H9 (cell line): Measurements from ENCODE around the gene SLC35B3. TPM values are rescaled to one million over a fixed set of nuclear protein-coding genes. Genes with fewer than 3 reads are reported as not detected.

Experiments used
- DNase-seq: peaks from one replicate; pipeline ENCODE4 v3.0.0-alpha.2; 2017
- H2AFZ ChIP-seq: one replicate; pipeline ENCODE4 v1.6.1; 2013; ENCODE audit warnings: mild to moderate bottlenecking, low read length, control low read depth, moderate library complexity
- H2AK5ac ChIP-seq: 2 replicates; pipeline ENCODE4 v1.6.1; 2013; ENCODE audit warnings: low read length, control low read depth, mixed read lengths; ENCODE audit not compliant: insufficient read length
- H2BK120ac ChIP-seq: one replicate; pipeline ENCODE4 v1.6.1; 2013; ENCODE audit warnings: low read depth, mild to moderate bottlenecking, low read length, control low read depth, inconsistent platforms; ENCODE audit not compliant: poor library complexity, severe bottlenecking
- H2BK12ac ChIP-seq: 2 replicates; pipeline ENCODE4 v1.6.1; 2013; ENCODE audit warnings: low read length, control low read depth, mixed read lengths, low read depth; ENCODE audit not compliant: insufficient read length
- H2BK15ac ChIP-seq: 2 replicates; pipeline ENCODE4 v1.6.1; 2013; ENCODE audit warnings: low read depth, low read length, control low read depth
- H2BK20ac ChIP-seq: one replicate; pipeline ENCODE4 v1.6.1; 2013; ENCODE audit warnings: low read depth, mild to moderate bottlenecking, low read length, control low read depth, inconsistent platforms; ENCODE audit not compliant: poor library complexity, severe bottlenecking
- H2BK5ac ChIP-seq: 2 replicates; pipeline ENCODE4 v1.6.1; 2013; ENCODE audit warnings: low read length, control low read depth, mixed read lengths; ENCODE audit not compliant: insufficient read length
- H3K14ac ChIP-seq: 2 replicates; pipeline ENCODE4 v1.6.1; 2013; ENCODE audit warnings: low read length, control low read depth; ENCODE audit not compliant: insufficient read depth
- H3K18ac ChIP-seq: 2 replicates; pipeline ENCODE4 v1.6.1; 2013; ENCODE audit warnings: low read depth, mild to moderate bottlenecking, mixed read lengths, low read length, control low read depth; ENCODE audit not compliant: insufficient read length
- H3K23ac ChIP-seq: 2 replicates; pipeline ENCODE4 v1.6.1; 2013; ENCODE audit warnings: low read length, control low read depth, mixed read lengths, low read depth; ENCODE audit not compliant: insufficient read length
- H3K23me2 ChIP-seq: 2 replicates; pipeline ENCODE4 v1.6.1; 2013; ENCODE audit warnings: low read depth, mild to moderate bottlenecking, mixed read lengths, low read length, control low read depth; ENCODE audit not compliant: insufficient read length, poor library complexity, severe bottlenecking
- H3K27ac ChIP-seq: 2 replicates; pipeline ENCODE4 v1.5.1; 2013; ENCODE audit warnings: low read length, control low read depth, mixed read lengths, low read depth; ENCODE audit not compliant: insufficient read length
- H3K27me3 ChIP-seq: 2 replicates; pipeline ENCODE4 v1.6.1; 2013; ENCODE audit warnings: low read length, control low read depth, inconsistent platforms; ENCODE audit not compliant: insufficient read depth
- H3K4ac ChIP-seq: 2 replicates; pipeline ENCODE4 v1.6.1; 2013; ENCODE audit warnings: low read depth, mild to moderate bottlenecking, control low read depth, inconsistent platforms, low read length, moderate library complexity
- H3K4me1 ChIP-seq: 2 replicates; pipeline ENCODE4 v1.6.1; 2013; ENCODE audit warnings: low read length, control low read depth, inconsistent platforms; ENCODE audit not compliant: insufficient read depth
- H3K4me2 ChIP-seq: 2 replicates; pipeline ENCODE4 v1.6.1; 2013; ENCODE audit warnings: low read length, control low read depth, mixed read lengths; ENCODE audit not compliant: insufficient read length, insufficient read depth
- H3K56ac ChIP-seq: 2 replicates; pipeline ENCODE4 v1.6.1; 2013; ENCODE audit warnings: low read depth, mild to moderate bottlenecking, mixed read lengths, low read length, control low read depth; ENCODE audit not compliant: insufficient read length
- H3K79me1 ChIP-seq: 2 replicates; pipeline ENCODE4 v1.6.1; 2013; ENCODE audit warnings: low read depth, mild to moderate bottlenecking, moderate library complexity, low read length, control low read depth, inconsistent platforms; ENCODE audit not compliant: insufficient read depth, poor library complexity, severe bottlenecking
- H3K79me2 ChIP-seq: 2 replicates; pipeline ENCODE4 v1.6.1; 2013; ENCODE audit warnings: low read length, control low read depth, inconsistent platforms; ENCODE audit not compliant: insufficient read depth
- H3K9ac ChIP-seq: 2 replicates; pipeline ENCODE4 v1.6.1; 2013; ENCODE audit warnings: low read length, control low read depth, mixed read lengths; ENCODE audit not compliant: insufficient read length; ENCODE audit errors: extremely low read depth
- H3K9me3 ChIP-seq: one replicate; pipeline ENCODE4 v1.6.1; 2013; ENCODE audit warnings: low read depth, low read length, inconsistent platforms; ENCODE audit not compliant: control insufficient read depth
- H3T11ph ChIP-seq: one replicate; pipeline ENCODE4 v1.6.1; 2013; ENCODE audit warnings: mild to moderate bottlenecking, low read length, control low read depth, inconsistent platforms
- H4K20me1 ChIP-seq: one replicate; pipeline ENCODE4 v1.6.1; 2013; ENCODE audit not compliant: control insufficient read depth, insufficient read length, insufficient read depth
- H4K5ac ChIP-seq: 2 replicates; pipeline ENCODE4 v1.6.1; 2013; ENCODE audit warnings: low read depth, mild to moderate bottlenecking, mixed read lengths, low read length, control low read depth; ENCODE audit not compliant: insufficient read length
- H4K8ac ChIP-seq: replicated peaks from 2 replicates; pipeline ENCODE4 v1.6.1; 2013; ENCODE audit warnings: low read length, control low read depth, mixed read lengths, low read depth; ENCODE audit not compliant: insufficient read length
- H4K91ac ChIP-seq: 2 replicates; pipeline ENCODE4 v1.6.1; 2013; ENCODE audit warnings: low read depth, mild to moderate bottlenecking, moderate library complexity, mixed read lengths, low read length, control low read depth; ENCODE audit not compliant: insufficient read length
- H3K27ac Mint-ChIP-seq, 3 experiments: 2 replicates in 2 of 3; 3 replicates in 1 of 3; pipeline ENCODE4 v1.8.0; 2020 to 2021; ENCODE audit warnings: mixed read lengths in 3 of 3, mild to moderate bottlenecking in 1 of 3, moderate library complexity in 1 of 3
- H3K27me3 Mint-ChIP-seq: 2 replicates; pipeline ENCODE4 v1.8.0; 2021; ENCODE audit warnings: low read depth, mild to moderate bottlenecking, moderate library complexity, mixed read lengths
- H3K36me3 Mint-ChIP-seq, 3 experiments: 2 replicates in 2 of 3; 3 replicates in 1 of 3; pipeline ENCODE4 v1.8.0; 2020 to 2021; ENCODE audit warnings: low read depth in 3 of 3, mixed read lengths in 3 of 3; ENCODE audit not compliant: insufficient read depth in 1 of 3
- H3K4me1 Mint-ChIP-seq, 2 experiments: 2 replicates each; pipeline ENCODE4 v1.8.0; 2020; ENCODE audit warnings: mixed read lengths in 2 of 2
- H3K4me3 Mint-ChIP-seq, 2 experiments: 2 replicates in 1 of 2; 3 replicates in 1 of 2; pipeline ENCODE4 v1.8.0; 2020 to 2021; ENCODE audit warnings: mild to moderate bottlenecking in 2 of 2, mixed read lengths in 2 of 2, moderate library complexity in 1 of 2
- H3K9me3 Mint-ChIP-seq, 2 experiments: 2 replicates in 1 of 2; 3 replicates in 1 of 2; pipeline ENCODE4 v1.8.0; 2020; ENCODE audit warnings: mild to moderate bottlenecking in 2 of 2, mixed read lengths in 2 of 2, moderate library complexity in 1 of 2
- WGBS: extraction: QIAGEN DNeasy Blood & Tissue Kit; methylation state at CpG from one replicate; pipeline ENCODE4 v1.1.7; 2013; ENCODE audit warnings: missing lambda C conversion rate, low lambda C conversion rate, mixed read lengths; ENCODE audit not compliant: insufficient read length; ENCODE audit errors: extremely low coverage; 5-methylcytosine and 5-hydroxymethylcytosine counted together
- total RNA-seq: library from RNA; stranded (reverse); gene quantifications from 2 replicates; pipeline ENCODE4 v1.2.1, GENCODE V29; 2021
- TF ChIP-seq, protein P1 (sequence below): fragments of 200-600 bp; sonication (generic); conservative IDR thresholded peaks from 3 replicates; pipeline ENCODE4 v1.8.0; 2021; ENCODE audit warnings: antibody characterized with exemption, mild to moderate bottlenecking

The SLC35B3 gene
- total RNA-seq, 1 experiment from 2014 or later, result 8.4 TPM

DNA sequence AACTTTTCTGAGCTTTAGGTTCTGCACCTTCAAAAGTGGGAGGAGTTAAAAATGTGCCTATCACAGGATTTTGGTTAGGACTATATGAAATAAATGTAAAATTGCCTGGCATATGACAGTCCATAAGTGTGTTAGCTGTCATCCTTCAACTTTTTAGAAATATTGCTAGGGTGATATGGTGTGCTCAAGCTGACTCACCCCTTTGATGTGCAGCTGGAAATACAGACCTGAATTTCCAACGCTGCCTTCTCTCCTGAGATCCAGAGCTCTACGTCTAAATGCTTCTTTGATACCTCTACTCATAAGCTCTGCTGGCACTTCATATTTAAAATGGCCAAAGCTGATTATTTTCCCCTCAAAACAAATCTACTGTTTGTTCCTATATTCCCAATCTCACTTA is 2.7 kb downstream of the SLC35B3 start:
- Histone ChIP-seq H2BK5ac (no peak overlapping the region), H3K4me1 (no peaks in the 10 kb centered on the region), H3K18ac (no peak overlapping the region), H4K5ac (no peak overlapping the region), H4K91ac (no peak overlapping the region), H3K27ac (no peak overlapping the region), H2AFZ (no peak overlapping the region), H3K27me3 (no peaks in the 10 kb centered on the region), H2BK120ac (no peak overlapping the region), H2BK12ac (no peak overlapping the region), H3K9ac (no peak overlapping the region), H4K8ac (no peak overlapping the region), H2AK5ac (no peak overlapping the region), H4K20me1 (no peaks in the 10 kb centered on the region), H2BK15ac (no peak overlapping the region), H3K4me2 (no peak overlapping the region), H3T11ph (no peak overlapping the region), H3K4ac (no peak overlapping the region), H3K23me2 (peaks cover 5% of the 10 kb centered on the region), H3K56ac (no peak overlapping the region), H3K79me1 (no peaks in the 10 kb centered on the region), H2BK20ac (no peak overlapping the region), H3K23ac (no peak overlapping the region), H3K14ac (no peak overlapping the region), H3K9me3 (no peaks in the 10 kb centered on the region), H3K79me2 (peaks cover 2% of the 10 kb centered on the region; the same call in 1 of the 2 replicates)
- WGBS, result no CpG with 5 or more reads among the region's 2 CpGs
- Mint-ChIP-seq H3K9me3 (no peaks in the 10 kb centered on the region), H3K4me1 (peaks cover 17 to 21% of the 10 kb centered on the region in 2 experiments), H3K36me3 (peaks cover 3 to 15% (median 11%) of the 10 kb centered on the region in 3 experiments; a peak in 5 of 7 replicates), H3K27me3 (no peaks in the 10 kb centered on the region; the same call in 1 of the 2 replicates), H3K27ac (no peak overlapping the region), H3K4me3 (no peak overlapping the region)
- no peak for DNase-seq
- TF ChIP-seq, protein P1, sequence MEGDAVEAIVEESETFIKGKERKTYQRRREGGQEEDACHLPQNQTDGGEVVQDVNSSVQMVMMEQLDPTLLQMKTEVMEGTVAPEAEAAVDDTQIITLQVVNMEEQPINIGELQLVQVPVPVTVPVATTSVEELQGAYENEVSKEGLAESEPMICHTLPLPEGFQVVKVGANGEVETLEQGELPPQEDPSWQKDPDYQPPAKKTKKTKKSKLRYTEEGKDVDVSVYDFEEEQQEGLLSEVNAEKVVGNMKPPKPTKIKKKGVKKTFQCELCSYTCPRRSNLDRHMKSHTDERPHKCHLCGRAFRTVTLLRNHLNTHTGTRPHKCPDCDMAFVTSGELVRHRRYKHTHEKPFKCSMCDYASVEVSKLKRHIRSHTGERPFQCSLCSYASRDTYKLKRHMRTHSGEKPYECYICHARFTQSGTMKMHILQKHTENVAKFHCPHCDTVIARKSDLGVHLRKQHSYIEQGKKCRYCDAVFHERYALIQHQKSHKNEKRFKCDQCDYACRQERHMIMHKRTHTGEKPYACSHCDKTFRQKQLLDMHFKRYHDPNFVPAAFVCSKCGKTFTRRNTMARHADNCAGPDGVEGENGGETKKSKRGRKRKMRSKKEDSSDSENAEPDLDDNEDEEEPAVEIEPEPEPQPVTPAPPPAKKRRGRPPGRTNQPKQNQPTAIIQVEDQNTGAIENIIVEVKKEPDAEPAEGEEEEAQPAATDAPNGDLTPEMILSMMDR, result no peak
